H9 (cell line): ENCODE results near the gene COL8A2. TPM values are rescaled to one million over a fixed set of nuclear protein-coding genes. Genes with fewer than 3 reads are reported as not detected.

ENCODE experiments used
- DNase-seq: peaks from one replicate; pipeline ENCODE4 v3.0.0-alpha.2; 2017
- H2AFZ ChIP-seq: one replicate; pipeline ENCODE4 v1.6.1; 2013; ENCODE audit warnings: mild to moderate bottlenecking, low read length, control low read depth, moderate library complexity
- H2AK5ac ChIP-seq: 2 replicates; pipeline ENCODE4 v1.6.1; 2013; ENCODE audit warnings: low read length, control low read depth, mixed read lengths; ENCODE audit not compliant: insufficient read length
- H2BK120ac ChIP-seq: one replicate; pipeline ENCODE4 v1.6.1; 2013; ENCODE audit warnings: low read depth, mild to moderate bottlenecking, low read length, control low read depth, inconsistent platforms; ENCODE audit not compliant: poor library complexity, severe bottlenecking
- H2BK12ac ChIP-seq: 2 replicates; pipeline ENCODE4 v1.6.1; 2013; ENCODE audit warnings: low read length, control low read depth, mixed read lengths, low read depth; ENCODE audit not compliant: insufficient read length
- H2BK15ac ChIP-seq: 2 replicates; pipeline ENCODE4 v1.6.1; 2013; ENCODE audit warnings: low read depth, low read length, control low read depth
- H2BK20ac ChIP-seq: one replicate; pipeline ENCODE4 v1.6.1; 2013; ENCODE audit warnings: low read depth, mild to moderate bottlenecking, low read length, control low read depth, inconsistent platforms; ENCODE audit not compliant: poor library complexity, severe bottlenecking
- H2BK5ac ChIP-seq: 2 replicates; pipeline ENCODE4 v1.6.1; 2013; ENCODE audit warnings: low read length, control low read depth, mixed read lengths; ENCODE audit not compliant: insufficient read length
- H3K14ac ChIP-seq: 2 replicates; pipeline ENCODE4 v1.6.1; 2013; ENCODE audit warnings: low read length, control low read depth; ENCODE audit not compliant: insufficient read depth
- H3K18ac ChIP-seq: 2 replicates; pipeline ENCODE4 v1.6.1; 2013; ENCODE audit warnings: low read depth, mild to moderate bottlenecking, mixed read lengths, low read length, control low read depth; ENCODE audit not compliant: insufficient read length
- H3K23ac ChIP-seq: 2 replicates; pipeline ENCODE4 v1.6.1; 2013; ENCODE audit warnings: low read length, control low read depth, mixed read lengths, low read depth; ENCODE audit not compliant: insufficient read length
- H3K23me2 ChIP-seq: 2 replicates; pipeline ENCODE4 v1.6.1; 2013; ENCODE audit warnings: low read depth, mild to moderate bottlenecking, mixed read lengths, low read length, control low read depth; ENCODE audit not compliant: insufficient read length, poor library complexity, severe bottlenecking
- H3K27ac ChIP-seq: 2 replicates; pipeline ENCODE4 v1.5.1; 2013; ENCODE audit warnings: low read length, control low read depth, mixed read lengths, low read depth; ENCODE audit not compliant: insufficient read length
- H3K27me3 ChIP-seq: 2 replicates; pipeline ENCODE4 v1.6.1; 2013; ENCODE audit warnings: low read length, control low read depth, inconsistent platforms; ENCODE audit not compliant: insufficient read depth
- H3K4ac ChIP-seq: 2 replicates; pipeline ENCODE4 v1.6.1; 2013; ENCODE audit warnings: low read depth, mild to moderate bottlenecking, control low read depth, inconsistent platforms, low read length, moderate library complexity
- H3K4me1 ChIP-seq: 2 replicates; pipeline ENCODE4 v1.6.1; 2013; ENCODE audit warnings: low read length, control low read depth, inconsistent platforms; ENCODE audit not compliant: insufficient read depth
- H3K4me2 ChIP-seq: 2 replicates; pipeline ENCODE4 v1.6.1; 2013; ENCODE audit warnings: low read length, control low read depth, mixed read lengths; ENCODE audit not compliant: insufficient read length, insufficient read depth
- H3K56ac ChIP-seq: 2 replicates; pipeline ENCODE4 v1.6.1; 2013; ENCODE audit warnings: low read depth, mild to moderate bottlenecking, mixed read lengths, low read length, control low read depth; ENCODE audit not compliant: insufficient read length
- H3K79me1 ChIP-seq: 2 replicates; pipeline ENCODE4 v1.6.1; 2013; ENCODE audit warnings: low read depth, mild to moderate bottlenecking, moderate library complexity, low read length, control low read depth, inconsistent platforms; ENCODE audit not compliant: insufficient read depth, poor library complexity, severe bottlenecking
- H3K79me2 ChIP-seq: 2 replicates; pipeline ENCODE4 v1.6.1; 2013; ENCODE audit warnings: low read length, control low read depth, inconsistent platforms; ENCODE audit not compliant: insufficient read depth
- H3K9ac ChIP-seq: 2 replicates; pipeline ENCODE4 v1.6.1; 2013; ENCODE audit warnings: low read length, control low read depth, mixed read lengths; ENCODE audit not compliant: insufficient read length; ENCODE audit errors: extremely low read depth
- H3K9me3 ChIP-seq: one replicate; pipeline ENCODE4 v1.6.1; 2013; ENCODE audit warnings: low read depth, low read length, inconsistent platforms; ENCODE audit not compliant: control insufficient read depth
- H3T11ph ChIP-seq: one replicate; pipeline ENCODE4 v1.6.1; 2013; ENCODE audit warnings: mild to moderate bottlenecking, low read length, control low read depth, inconsistent platforms
- H4K20me1 ChIP-seq: one replicate; pipeline ENCODE4 v1.6.1; 2013; ENCODE audit not compliant: control insufficient read depth, insufficient read length, insufficient read depth
- H4K5ac ChIP-seq: 2 replicates; pipeline ENCODE4 v1.6.1; 2013; ENCODE audit warnings: low read depth, mild to moderate bottlenecking, mixed read lengths, low read length, control low read depth; ENCODE audit not compliant: insufficient read length
- H4K8ac ChIP-seq: replicated peaks from 2 replicates; pipeline ENCODE4 v1.6.1; 2013; ENCODE audit warnings: low read length, control low read depth, mixed read lengths, low read depth; ENCODE audit not compliant: insufficient read length
- H4K91ac ChIP-seq: 2 replicates; pipeline ENCODE4 v1.6.1; 2013; ENCODE audit warnings: low read depth, mild to moderate bottlenecking, moderate library complexity, mixed read lengths, low read length, control low read depth; ENCODE audit not compliant: insufficient read length
- H3K27ac Mint-ChIP-seq, 3 experiments: 2 replicates in 2 of 3; 3 replicates in 1 of 3; pipeline ENCODE4 v1.8.0; 2020 to 2021; ENCODE audit warnings: mixed read lengths in 3 of 3, mild to moderate bottlenecking in 1 of 3, moderate library complexity in 1 of 3
- H3K27me3 Mint-ChIP-seq: 2 replicates; pipeline ENCODE4 v1.8.0; 2021; ENCODE audit warnings: low read depth, mild to moderate bottlenecking, moderate library complexity, mixed read lengths
- H3K36me3 Mint-ChIP-seq, 3 experiments: 2 replicates in 2 of 3; 3 replicates in 1 of 3; pipeline ENCODE4 v1.8.0; 2020 to 2021; ENCODE audit warnings: low read depth in 3 of 3, mixed read lengths in 3 of 3; ENCODE audit not compliant: insufficient read depth in 1 of 3
- H3K4me1 Mint-ChIP-seq, 2 experiments: 2 replicates each; pipeline ENCODE4 v1.8.0; 2020; ENCODE audit warnings: mixed read lengths in 2 of 2
- H3K4me3 Mint-ChIP-seq, 2 experiments: 2 replicates in 1 of 2; 3 replicates in 1 of 2; pipeline ENCODE4 v1.8.0; 2020 to 2021; ENCODE audit warnings: mild to moderate bottlenecking in 2 of 2, mixed read lengths in 2 of 2, moderate library complexity in 1 of 2
- H3K9me3 Mint-ChIP-seq, 2 experiments: 2 replicates in 1 of 2; 3 replicates in 1 of 2; pipeline ENCODE4 v1.8.0; 2020; ENCODE audit warnings: mild to moderate bottlenecking in 2 of 2, mixed read lengths in 2 of 2, moderate library complexity in 1 of 2
- WGBS: extraction: QIAGEN DNeasy Blood & Tissue Kit; methylation state at CpG from one replicate; pipeline ENCODE4 v1.1.7; 2013; ENCODE audit warnings: missing lambda C conversion rate, low lambda C conversion rate, mixed read lengths; ENCODE audit not compliant: insufficient read length; ENCODE audit errors: extremely low coverage; 5-methylcytosine and 5-hydroxymethylcytosine counted together
- total RNA-seq: library from RNA; stranded (reverse); gene quantifications from 2 replicates; pipeline ENCODE4 v1.2.1, GENCODE V29; 2021
- TF ChIP-seq, protein P1 (sequence below): fragments of 200-600 bp; sonication (generic); conservative IDR thresholded peaks from 3 replicates; pipeline ENCODE4 v1.8.0; 2021; ENCODE audit warnings: antibody characterized with exemption, mild to moderate bottlenecking

Gene COL8A2
- total RNA-seq, 1 experiment from 2014 or later = 1.5 TPM

DNA sequence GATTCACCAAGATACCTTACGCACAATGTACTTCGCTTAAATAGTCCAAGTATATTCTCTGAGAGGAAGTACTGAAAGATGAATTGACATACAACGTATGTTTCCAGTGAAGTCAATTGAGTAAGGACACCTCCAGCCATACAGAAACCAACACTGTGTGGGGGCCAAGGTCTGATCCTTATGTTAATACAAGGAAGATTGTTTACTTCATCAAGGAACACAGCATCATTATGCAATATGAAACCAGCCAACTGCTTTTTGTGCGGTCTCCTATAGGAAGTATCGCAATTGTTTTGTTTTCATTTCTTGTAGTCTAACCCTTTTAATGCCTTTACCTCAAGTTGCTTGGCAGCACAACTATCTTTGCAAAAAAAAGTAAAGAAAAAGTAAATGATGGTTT, 69.3 kb downstream of the COL8A2 start:
- DNase-seq = no peak
- Histone ChIP-seq H3K18ac (no peak overlapping the region), H3T11ph (no peak overlapping the region), H4K8ac (no peak overlapping the region), H3K9me3 (no peaks in the 10 kb centered on the region), H4K91ac (no peak overlapping the region), H2BK120ac (no peak overlapping the region), H2BK5ac (no peak overlapping the region), H3K79me2 (no peaks in the 10 kb centered on the region), H3K14ac (no peak overlapping the region), H3K4me1 (no peaks in the 10 kb centered on the region), H3K4me2 (no peak overlapping the region), H3K9ac (no peak overlapping the region), H3K4ac (no peak overlapping the region), H2BK15ac (no peak overlapping the region), H4K20me1 (no peaks in the 10 kb centered on the region), H2AFZ (no peak overlapping the region), H2BK20ac (no peak overlapping the region), H3K27me3 (no peaks in the 10 kb centered on the region), H3K23ac (no peak overlapping the region), H3K27ac (no peak overlapping the region), H4K5ac (no peak overlapping the region), H3K23me2 (no peaks in the 10 kb centered on the region), H3K56ac (no peak overlapping the region), H2BK12ac (no peak overlapping the region), H3K79me1 (no peaks in the 10 kb centered on the region), H2AK5ac (no peak overlapping the region)
- H3K36me3 Mint-ChIP-seq = no peaks in the 10 kb centered on the region; a peak in 1 of 7 replicates
- H3K4me1 Mint-ChIP-seq = no peaks in the 10 kb centered on the region
- no peak overlapping the region for H3K27ac Mint-ChIP-seq
- H3K9me3 Mint-ChIP-seq = no peaks in the 10 kb centered on the region
- no peaks in the 10 kb centered on the region for H3K27me3 Mint-ChIP-seq
- no peak overlapping the region for H3K4me3 Mint-ChIP-seq
- TF ChIP-seq, protein P1, sequence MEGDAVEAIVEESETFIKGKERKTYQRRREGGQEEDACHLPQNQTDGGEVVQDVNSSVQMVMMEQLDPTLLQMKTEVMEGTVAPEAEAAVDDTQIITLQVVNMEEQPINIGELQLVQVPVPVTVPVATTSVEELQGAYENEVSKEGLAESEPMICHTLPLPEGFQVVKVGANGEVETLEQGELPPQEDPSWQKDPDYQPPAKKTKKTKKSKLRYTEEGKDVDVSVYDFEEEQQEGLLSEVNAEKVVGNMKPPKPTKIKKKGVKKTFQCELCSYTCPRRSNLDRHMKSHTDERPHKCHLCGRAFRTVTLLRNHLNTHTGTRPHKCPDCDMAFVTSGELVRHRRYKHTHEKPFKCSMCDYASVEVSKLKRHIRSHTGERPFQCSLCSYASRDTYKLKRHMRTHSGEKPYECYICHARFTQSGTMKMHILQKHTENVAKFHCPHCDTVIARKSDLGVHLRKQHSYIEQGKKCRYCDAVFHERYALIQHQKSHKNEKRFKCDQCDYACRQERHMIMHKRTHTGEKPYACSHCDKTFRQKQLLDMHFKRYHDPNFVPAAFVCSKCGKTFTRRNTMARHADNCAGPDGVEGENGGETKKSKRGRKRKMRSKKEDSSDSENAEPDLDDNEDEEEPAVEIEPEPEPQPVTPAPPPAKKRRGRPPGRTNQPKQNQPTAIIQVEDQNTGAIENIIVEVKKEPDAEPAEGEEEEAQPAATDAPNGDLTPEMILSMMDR = no peak
- no CpG with 5 or more reads among the region's 5 CpGs for WGBS
